WTC11 (cell line): ENCODE results near the gene WDR27.

Experiments used
- ESRRA ChIP-seq: sonication (generic); formaldehyde crosslinking; IDR thresholded peaks from 2 replicates; pipeline ENCODE4 v1.8.1; 2022; ENCODE audit warnings: mild to moderate bottlenecking, missing genetic modification reagents, borderline replicate concordance
- NFE2L1 ChIP-seq: sonication (generic); formaldehyde crosslinking; IDR thresholded peaks from 2 replicates; pipeline ENCODE4 v1.8.1; 2023; ENCODE audit warnings: missing genetic modification reagents
- TF ChIP-seq, protein P1 (sequence below): fragments of 200-600 bp; IDR thresholded peaks from 2 replicates; pipeline ENCODE4 v1.8.0; 2022; ENCODE audit warnings: antibody characterized with exemption
- TF ChIP-seq, protein P2 (sequence below): sonication (generic); formaldehyde crosslinking; IDR thresholded peaks from 2 replicates; pipeline ENCODE4 v1.8.1; 2022; ENCODE audit warnings: mild to moderate bottlenecking, missing genetic modification reagents, moderate library complexity, borderline replicate concordance

DNA sequence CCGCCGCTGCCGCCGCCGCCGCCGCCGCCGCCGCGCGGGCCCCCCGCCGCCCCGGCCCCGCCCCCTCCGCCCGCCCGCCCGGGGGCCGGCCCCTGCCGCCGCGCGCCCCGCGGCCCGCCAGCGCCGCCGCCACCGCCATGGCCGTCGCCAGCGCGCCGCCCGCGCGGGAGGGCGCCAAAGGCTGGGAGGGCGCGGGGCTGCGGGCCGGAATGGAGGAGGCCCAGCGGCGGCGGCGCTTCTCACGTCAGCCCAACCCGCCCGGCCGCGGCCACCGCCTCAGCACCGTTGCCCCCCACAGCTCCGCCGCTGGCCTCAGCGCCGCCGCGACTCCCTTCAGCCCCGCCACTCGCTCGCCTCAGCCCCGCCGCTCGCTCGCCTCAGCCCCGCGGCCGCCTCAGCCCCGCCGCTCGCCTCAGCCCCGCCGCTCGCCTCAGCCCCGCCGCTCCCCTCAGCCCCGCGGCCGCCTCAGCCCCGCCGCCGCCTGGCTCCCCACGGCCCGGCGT is 22.2 kb upstream of the WDR27 start:
- TF ChIP-seq, protein P1, sequence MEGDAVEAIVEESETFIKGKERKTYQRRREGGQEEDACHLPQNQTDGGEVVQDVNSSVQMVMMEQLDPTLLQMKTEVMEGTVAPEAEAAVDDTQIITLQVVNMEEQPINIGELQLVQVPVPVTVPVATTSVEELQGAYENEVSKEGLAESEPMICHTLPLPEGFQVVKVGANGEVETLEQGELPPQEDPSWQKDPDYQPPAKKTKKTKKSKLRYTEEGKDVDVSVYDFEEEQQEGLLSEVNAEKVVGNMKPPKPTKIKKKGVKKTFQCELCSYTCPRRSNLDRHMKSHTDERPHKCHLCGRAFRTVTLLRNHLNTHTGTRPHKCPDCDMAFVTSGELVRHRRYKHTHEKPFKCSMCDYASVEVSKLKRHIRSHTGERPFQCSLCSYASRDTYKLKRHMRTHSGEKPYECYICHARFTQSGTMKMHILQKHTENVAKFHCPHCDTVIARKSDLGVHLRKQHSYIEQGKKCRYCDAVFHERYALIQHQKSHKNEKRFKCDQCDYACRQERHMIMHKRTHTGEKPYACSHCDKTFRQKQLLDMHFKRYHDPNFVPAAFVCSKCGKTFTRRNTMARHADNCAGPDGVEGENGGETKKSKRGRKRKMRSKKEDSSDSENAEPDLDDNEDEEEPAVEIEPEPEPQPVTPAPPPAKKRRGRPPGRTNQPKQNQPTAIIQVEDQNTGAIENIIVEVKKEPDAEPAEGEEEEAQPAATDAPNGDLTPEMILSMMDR: no peak
- TF ChIP-seq, protein P2, sequence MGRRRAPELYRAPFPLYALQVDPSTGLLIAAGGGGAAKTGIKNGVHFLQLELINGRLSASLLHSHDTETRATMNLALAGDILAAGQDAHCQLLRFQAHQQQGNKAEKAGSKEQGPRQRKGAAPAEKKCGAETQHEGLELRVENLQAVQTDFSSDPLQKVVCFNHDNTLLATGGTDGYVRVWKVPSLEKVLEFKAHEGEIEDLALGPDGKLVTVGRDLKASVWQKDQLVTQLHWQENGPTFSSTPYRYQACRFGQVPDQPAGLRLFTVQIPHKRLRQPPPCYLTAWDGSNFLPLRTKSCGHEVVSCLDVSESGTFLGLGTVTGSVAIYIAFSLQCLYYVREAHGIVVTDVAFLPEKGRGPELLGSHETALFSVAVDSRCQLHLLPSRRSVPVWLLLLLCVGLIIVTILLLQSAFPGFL (CRISPR knock-in tag): no peak
- TF ChIP-seq NFE2L1 (CRISPR knock-in tag): no peak
- no peak for TF ChIP-seq ESRRA (CRISPR knock-in tag)
